Stimulated activated CD8-positive, alpha-beta memory T cell treated with anti-CD3 and anti-CD28 coated beads, Interleukin-12 subunit alpha, Interleukin-12 subunit beta, amount 100 ng/mL, for 24 hours (primary cell): Measurements from ENCODE around the gene CCDC51.
"Not testable (repeated sequence)": the region's sequence is repeated elsewhere in the genome, so short reads cannot be mapped to it uniquely, and the experiment has no call there.

Experiments
- DNase-seq: peaks from one replicate; pipeline ENCODE4 v3.0.0-alpha.2; 2020; ENCODE audit errors: extremely low read depth

The CCDC51 gene

DNA sequence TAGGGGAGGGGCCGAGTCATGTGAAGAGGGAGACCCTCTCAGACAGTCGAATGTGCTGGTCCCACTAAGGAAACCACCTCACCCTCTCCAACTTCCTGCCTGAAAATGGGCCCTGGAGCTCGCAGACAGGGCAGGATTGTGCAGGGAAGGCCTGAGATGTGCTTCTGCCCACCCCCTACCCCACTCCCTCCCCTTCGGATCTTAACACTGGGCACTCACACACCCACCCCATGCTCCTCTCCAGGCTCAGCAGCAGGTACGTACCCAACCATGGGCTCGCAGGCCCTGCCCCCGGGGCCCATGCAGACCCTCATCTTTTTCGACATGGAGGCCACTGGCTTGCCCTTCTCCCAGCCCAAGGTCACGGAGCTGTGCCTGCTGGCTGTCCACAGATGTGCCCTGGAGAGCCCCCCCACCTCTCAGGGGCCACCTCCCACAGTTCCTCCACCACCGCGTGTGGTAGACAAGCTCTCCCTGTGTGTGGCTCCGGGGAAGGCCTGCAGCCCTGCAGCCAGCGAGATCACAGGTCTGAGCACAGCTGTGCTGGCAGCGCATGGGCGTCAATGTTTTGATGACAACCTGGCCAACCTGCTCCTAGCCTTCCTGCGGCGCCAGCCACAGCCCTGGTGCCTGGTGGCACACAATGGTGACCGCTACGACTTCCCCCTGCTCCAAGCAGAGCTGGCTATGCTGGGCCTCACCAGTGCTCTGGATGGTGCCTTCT, 26.6 kb upstream of the CCDC51 start:
- DNase-seq, result no peak

DNA sequence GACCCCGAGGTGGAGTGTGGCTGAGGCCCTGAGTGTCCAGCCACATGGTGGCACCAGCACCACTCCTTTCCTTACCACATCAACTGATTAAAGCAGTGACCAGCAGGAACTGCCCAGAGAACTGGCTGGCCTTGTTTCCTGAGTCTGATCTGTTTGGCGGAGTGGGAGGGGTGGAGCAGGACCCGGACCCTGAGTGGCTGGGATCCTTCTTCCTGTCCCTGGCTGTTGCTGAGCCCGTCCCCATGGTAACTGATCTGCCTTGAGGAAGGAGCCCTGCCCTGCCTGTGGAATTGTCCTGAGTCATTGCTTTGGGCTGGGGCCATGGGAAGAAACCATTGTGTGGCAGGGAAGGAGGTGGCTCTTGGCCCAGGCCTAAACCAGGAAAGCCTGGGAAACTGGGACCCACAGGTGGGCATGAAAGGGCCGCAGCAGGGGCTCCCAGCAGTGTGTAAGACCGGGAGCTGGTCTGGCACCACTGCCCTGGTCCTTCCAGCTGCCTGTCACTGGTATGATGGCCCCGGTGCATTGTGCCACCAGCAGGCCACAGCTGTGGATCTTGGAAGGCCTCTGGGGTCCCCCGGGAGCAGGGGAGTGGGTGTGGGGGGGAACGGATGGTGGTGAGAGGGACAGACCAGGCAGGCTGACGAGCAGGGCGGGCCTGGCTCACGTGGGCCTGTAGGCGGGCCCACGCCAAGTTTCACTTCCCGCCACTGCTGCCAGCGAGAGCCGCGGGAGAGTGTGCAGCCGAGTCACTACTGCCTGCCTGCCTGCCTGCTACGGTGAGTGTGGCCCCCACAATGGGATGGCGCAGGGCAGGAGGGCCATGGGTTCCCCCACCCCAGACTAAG, 25.8 kb upstream of the CCDC51 start:
- no peak for DNase-seq

DNA sequence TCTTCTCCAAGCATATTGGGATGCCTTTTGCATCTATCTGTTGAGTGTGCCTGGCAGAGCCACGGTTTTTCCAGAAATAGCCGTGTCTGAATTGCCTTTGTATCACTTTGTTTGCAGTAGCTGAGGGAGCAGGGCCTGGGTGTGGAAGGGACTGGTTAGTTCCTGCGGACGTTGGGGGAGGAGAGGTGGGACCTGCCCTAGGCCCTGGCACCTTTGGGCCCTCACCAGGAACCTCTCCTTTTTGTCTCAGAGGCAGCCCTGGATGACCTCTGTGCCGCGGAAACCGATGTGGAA, 25.3 kb upstream of the CCDC51 start:
- no peak for DNase-seq

DNA sequence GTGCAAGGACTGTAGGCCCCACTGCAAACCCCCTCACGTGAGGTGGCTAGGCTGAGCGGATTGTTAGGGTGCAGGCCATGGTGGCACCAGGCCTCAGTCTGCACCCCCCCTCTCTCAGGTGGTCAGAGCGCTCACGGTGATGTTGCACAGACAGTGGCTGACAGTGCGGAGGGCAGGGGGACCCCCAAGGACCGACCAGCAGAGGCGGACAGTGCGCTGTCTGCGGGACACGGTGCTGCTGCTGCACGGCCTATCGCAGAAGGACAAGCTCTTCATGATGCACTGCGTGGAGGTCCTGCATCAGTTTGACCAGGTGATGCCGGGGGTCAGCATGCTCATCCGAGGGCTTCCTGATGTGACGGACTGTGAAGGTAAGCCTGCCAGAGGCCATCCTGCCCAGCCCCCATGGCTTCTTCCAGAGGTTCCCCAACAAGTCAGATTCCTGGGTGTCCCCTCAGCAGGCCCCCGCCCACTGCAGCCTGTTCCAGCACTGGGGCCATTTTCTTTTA, 24.8 kb upstream of the CCDC51 start:
- DNase-seq, result no peak

DNA sequence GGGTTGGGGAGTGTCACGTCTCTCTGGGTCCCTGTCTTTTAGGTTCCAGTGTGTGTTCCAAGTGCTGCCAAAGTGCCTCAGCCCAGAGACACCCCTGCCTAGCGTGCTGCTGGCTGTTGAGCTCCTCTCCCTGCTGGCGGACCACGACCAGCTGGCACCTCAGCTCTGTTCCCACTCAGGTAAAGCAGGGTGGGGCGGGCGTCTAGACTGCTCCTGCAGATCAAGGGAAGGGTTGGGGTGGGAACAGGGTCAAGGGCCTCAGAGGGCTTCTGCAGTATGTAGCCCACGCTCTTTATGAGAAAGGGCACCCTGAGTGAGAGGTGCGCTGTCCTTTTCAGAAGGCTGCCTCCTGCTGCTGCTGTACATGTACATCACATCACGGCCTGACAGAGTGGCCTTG, 23.8 kb upstream of the CCDC51 start:
- DNase-seq, result no peak

DNA sequence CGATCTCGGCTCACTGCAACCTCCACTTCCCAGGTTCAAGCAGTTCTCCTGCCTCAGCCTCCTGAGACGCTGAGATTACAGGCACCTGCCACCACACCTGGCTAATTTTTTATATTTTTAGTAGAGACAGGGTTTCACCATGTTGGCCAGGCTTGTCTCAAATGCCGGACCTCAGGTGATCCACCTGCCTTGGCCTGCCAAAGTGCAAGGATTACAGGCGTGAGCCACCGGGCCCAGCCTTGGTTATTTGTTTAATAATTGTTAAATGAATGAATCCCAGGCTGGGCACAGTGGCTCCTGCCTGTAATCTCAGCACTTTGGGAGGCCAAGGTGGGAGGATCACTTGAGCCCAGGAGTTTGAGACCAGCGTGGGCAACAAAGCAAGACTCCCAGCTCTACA, 21.8 kb upstream of the CCDC51 start:
- not testable (repeated sequence) for DNase-seq

DNA sequence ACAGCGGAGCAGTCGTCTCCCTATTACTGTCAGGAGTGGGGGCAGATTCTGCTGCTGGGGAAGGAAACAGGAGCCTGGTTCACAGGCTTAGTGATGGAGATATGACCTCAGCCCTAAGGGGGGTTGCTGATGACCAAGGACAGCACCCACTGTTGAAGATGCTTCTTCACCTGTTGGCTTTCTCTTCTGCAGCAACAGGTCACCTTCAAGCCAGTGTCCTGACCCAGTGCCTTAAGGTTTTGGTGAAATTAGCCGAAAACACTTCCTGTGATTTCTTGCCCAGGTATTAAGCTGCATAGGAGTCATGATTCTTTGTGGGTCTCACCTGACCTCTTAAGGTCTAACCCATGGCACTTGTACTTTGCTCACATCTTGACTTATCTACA, 20.6 kb upstream of the CCDC51 start:
- no peak for DNase-seq

DNA sequence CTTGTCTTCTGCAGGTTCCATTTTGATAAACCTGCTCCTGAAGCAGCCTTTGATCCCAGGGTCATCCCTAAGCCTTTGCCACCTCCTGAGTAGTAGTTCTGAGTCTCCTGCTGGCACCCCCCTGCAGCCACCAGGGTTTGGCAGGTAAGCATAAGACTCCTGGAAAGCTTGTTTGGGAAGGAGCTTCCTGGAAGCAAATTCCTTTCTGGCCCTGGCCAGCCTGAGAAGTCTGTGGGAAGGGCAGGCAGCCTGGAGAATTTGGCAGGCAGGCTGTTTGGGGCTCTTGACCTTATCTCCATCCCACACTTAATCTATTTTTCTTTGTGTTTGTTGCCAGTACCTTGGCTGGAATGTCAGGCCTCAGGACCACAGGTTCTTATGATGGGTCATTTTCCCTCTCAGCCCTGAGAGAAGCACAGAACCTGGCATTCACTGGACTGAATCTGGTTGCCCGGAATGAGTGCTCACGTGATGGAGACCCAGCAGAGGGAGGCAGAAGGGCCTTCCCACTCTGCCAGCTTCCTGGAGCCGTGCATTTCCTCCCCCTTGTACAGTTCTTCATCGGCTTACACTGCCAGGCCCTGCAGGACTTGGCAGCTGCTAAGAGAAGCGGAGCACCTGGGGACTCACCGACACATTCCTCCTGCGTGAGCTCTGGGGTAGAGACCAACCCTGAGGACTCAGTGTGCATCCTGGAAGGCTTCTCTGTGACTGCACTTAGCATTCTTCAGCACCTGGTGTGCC, 20.0 kb upstream of the CCDC51 start:
- DNase-seq, result no peak

DNA sequence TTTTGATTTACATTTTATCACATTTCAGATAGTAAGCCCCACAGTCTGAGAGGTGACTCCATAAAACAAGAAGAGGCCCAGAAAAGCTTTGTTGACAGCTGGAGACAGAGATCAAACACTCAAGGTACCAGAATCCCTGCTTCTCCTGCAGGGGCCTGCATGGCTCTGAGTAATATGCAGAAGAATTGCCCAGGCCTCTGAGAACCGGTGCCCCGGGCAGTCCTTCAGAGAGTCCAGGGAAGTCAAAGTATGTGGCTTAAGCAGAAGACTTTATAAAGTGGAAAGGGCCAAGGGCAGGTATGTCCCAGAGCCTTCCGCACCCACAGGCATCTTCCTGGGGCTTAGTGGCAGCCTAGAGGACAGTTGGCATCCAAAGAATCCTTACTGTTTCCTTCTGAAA, 19.4 kb upstream of the CCDC51 start:
- DNase-seq, result no peak

DNA sequence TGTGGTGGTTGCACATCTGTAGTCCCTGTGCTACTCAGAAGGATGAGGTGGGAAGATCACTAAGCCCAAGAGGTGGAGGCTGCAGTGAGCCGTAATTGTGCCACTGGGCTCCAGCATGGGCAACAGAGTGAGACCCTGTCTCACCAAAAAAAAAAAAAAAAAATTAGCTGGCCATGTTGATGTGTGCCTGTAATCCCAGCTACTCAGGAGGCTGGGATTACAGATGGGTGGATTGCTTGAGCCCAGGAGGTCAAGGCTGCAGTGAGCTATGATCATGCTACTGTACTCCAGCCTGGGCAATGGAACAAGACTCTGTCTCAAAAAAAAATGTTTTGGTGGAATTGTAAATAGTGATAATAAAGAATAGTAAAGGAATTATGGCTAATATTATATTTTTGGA, 16.5 kb upstream of the CCDC51 start:
- DNase-seq, result no peak

DNA sequence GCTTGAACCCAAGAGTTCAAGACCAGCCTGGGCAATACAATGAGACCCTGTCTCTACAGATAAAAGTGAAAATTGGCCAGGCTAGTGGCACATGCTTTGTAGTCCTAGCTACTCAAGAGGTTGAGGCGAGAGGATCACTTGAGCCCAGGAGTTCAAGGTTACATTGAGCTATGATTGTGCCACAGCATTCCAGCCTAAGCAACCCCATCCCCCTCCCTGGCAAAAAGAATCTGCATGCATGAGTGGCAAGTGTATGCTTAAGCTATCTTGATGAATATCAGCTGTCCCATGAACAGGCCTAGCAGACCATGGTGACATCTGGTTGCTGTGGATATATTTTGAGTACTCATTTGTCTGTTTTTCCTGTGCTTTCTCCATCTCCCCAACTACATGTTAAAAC, 11.4 kb upstream of the CCDC51 start:
- no peak for DNase-seq

DNA sequence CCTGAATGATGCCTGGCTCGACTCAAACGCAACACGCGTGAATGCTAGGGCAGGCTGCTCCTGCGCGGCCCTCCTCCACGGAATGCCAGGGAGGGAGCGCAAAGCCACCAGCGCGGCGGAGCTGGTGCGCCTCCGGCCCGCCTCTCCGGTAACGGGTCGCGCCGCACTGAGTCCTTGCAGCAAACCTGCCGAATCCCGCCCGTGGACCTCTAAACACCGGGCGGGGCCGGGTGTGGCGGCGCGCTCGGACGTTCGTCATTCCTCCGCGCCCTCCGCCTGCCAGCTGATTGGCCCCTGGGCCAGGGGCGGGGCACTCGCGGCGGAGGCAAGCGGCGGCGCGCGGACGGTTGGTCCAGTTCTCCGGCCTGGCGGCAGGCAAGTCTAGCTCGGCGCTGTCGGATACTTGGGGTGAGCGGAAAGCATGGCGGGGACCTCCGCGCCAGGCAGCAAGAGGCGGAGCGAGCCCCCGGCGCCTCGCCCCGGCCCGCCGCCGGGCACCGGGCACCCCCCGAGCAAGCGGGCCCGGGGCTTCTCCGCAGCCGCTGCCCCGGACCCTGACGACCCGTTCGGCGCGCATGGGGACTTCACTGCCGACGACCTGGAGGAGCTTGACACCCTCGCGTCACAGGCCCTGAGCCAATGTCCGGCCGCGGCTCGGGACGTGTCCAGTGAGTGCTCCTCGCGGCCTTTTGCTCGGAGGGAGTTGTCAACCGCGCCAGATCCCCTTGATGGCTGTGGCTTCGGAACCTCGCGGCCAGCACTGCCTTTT, 6.7 kb upstream of the CCDC51 start, which contains the start of gene ATRIP:
ATRIP (plus strand) TSS at position 313 of the 769 bp plus-strand sequence; CDS start at position 422, 109 bp downstream.
- DNase-seq, result peak; percentile 77

DNA sequence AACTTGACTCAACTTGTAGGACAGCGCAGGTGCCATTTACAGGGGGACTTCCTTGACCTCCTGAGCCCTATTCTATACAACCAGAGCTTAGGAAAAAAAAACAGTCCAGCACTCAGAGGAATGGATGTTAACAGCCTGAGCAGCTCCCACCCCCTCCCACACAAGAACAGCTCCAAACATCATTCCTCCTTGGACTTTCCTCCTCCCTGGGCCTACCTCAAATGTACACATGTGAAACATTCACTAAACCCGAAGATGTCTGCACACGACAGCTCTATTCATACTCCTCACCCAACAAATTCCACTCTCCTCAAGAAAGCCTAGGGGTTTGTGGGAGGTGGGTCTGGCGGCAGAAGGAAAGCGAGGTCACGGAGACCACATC, 6.1 kb upstream of the CCDC51 start:
- no peak for DNase-seq

DNA sequence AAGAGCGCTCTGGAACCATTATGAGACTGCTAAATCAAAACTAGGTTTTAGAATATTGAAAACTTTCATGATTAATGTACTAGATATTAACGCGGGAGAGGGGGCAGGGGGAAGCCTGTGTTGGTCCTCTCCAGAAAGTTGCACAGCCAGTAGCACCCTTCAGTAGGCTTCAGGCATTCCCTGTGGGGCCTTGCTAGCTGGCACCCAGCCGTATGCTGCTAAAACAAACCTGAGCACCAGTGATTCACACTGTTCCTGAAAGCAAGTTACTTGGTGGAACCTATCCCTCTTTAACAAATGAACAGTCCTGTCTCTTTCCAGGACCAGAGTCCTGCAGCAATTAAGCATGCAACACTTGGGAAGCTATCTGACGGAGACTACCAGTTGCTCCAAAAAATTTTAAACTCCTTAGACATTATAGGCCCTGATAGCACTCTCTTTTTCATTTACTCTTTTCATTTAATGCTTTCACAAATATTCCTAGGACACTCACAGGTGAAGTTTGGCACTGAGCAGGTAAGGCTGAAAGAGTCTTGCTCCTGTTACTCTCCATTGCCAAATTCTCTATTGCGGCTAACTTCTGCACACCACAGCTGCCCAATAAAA, 5.5 kb upstream of the CCDC51 start:
- DNase-seq, result no peak

DNA sequence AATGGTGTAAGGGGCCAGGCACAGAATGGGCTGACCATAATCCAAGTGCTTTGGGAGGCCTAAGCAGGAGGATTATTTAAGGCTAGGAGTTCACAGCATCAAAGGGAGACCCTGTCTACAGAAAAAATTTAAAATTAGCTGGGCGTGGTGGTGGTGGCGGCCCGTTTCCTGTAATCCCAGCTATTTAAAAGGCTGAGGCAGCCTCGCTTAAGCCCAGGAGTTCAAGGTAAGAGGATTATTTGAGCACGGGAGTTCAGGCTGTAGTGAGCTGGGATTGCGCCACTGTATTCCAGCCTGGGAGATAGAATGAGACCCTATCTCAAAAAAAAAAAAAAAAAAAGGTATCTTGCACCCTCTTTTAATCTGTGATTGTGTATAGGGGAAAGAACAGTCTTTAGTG, 2.0 kb upstream of the CCDC51 start:
- no peak for DNase-seq

DNA sequence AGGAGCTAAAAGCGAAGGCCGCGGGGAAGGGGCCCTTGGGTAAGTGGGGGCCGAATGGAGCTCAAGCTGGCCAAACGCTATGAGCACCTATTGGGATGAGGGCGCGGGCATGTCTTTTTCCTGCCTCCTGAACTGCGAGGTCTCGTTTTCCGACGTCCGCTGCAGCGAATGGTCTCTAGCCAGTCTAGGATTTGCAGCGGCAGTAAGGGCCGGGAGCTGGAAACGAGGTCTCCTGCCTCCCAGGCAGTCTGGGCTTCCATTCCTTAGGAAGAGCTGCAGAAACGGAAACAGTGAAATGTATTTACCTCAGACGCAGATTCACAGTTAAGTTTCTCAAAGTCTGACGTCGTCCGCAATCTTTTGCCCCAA, 655 bp upstream of the CCDC51 start:
- no peak for DNase-seq

DNA sequence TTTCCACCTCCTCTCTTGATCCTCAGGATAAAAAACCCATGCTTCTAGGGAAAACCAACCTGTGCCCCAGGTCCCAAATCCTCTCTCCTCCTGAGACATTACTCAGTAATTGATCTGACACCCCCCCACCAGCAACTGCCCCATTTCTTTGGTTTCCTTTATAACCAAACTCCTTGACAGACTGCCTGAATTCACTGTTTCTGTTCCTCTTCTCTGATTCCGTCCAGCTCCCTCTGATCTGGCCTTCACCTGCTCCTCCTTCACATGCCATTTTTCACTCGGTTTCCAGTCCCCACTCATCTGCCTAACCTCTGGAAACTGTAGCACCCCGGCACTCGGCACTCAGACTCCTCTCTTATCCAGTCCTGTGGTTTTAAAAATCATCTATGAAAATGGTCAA, 2.1 kb downstream of the CCDC51 start:
- DNase-seq, result no peak

DNA sequence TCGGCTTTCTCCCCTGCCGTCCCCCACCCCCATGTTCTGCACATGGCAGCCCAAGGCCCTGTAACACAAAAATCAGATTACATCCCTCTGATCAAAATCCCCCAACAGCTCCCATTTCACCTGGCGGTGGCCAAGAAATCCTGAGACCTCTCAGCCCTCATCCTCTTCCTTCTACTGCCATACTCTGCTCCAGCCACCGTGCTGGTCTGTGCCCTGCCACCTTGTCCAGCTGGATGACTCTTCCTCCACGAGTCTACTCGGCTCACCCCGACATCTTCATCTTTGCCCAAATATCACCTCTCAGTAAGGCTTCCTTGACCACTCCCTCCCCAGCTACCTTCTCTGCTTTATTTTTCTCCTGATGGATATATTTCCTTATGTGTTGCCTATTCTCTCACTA, 3.1 kb downstream of the CCDC51 start:
- DNase-seq, result no peak

DNA sequence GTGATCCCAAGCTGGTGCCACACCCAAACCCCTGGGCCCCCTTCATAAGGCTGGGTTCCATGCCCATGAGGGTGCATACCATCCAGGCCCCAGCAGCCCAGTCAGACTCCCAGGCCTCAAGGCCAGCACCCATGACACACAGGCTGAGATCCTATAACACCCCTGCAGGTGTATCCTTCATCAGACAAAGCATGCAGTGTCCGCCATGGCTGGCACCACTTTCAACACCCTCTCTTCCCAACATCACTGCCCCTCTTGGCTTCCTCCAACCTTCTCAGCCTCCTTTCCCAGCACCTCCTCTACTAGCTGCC, 3.5 kb downstream of the CCDC51 start:
- DNase-seq, result no peak

DNA sequence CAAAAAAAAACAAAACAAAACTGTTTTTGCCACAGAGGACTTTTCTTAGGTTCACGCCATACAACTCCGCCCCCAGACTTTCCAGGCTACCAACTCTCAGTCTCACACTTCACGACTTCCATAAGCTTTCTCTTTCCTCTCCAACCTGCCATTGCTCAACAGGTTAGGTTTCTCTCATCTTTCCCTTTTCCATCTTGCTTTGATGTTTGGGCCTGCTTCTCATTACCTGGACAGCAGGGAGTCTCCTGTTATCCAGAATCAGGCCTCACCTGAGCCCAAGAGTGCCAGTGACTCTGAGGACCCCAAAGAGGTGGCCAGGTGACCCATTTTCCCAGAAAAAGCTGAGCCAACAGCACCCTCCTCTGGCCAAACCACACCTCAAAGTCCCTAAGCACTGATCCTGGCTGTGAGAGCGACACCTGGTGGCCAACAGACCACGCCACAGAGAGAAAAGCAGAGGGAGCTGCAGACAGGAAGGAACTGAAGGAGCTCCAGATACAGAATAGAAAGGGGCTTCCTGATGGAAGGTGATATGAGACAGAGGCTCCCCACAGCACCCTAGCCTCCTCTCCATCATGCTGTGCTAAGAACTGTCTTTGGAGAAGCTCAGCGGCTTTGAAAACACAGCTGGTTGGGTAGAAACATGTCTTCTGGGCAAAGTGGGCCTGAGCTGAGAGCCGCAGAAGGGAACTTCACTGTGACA, 4.0 kb downstream of the CCDC51 start:
- peak; percentile 63 for DNase-seq

DNA sequence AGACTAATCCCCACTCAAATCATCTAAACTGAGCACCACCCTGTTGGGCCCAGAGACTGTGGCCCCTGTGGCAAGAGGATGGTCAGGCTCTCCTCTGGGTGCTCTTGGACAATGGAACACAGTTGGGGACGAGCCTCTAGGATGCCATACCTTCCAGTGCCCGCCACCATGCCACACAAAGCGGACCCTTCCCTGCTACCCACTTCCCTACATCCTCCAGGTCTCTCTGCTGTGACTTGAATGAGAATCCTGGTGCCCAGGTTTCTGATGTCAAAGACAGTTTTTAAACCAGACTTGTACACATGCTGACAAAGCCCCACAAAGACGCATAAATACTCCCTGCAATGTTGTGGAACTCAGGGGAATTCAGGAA, 4.7 kb downstream of the CCDC51 start:
- DNase-seq, result no peak
